GM18508 (cell line): ENCODE results near the gene MAPKAP1.

Experiments used
- ATAC-seq: cut with Tn5 transposase; IDR thresholded peaks from one replicate; pipeline ENCODE4 v1.9.1; 2021; ENCODE audit warnings: moderate number of reproducible peaks; ENCODE audit not compliant: insufficient read depth, unreplicated experiment

Gene MAPKAP1

GRCh38 chr9:125706651-125707471 is at the start of gene MAPKAP1:
TSS of gene MAPKAP1 (minus strand) at chr9:125707208. CDS start at chr9:125672574, 34,634 bp downstream.
- peak; percentile 55 for ATAC-seq

GRCh38 chr9:125756518-125756917 is 49.5 kb upstream of the MAPKAP1 start:
- ATAC-seq = no peak

GRCh38 chr9:125755340-125755739 is 48.3 kb upstream of the MAPKAP1 start:
- ATAC-seq = no peak

- ATAC-seq = no peak
These were observed 47.1 kb upstream of the MAPKAP1 start for GRCh38 chr9:125754096-125754495.

GRCh38 chr9:125752070-125752628 is 45.1 kb upstream of the MAPKAP1 start:
- no peak for ATAC-seq

GRCh38 chr9:125750627-125751011 is 43.6 kb upstream of the MAPKAP1 start:
- no peak for ATAC-seq

- no peak for ATAC-seq
These were observed 43.1 kb upstream of the MAPKAP1 start for GRCh38 chr9:125749951-125750626.

GRCh38 chr9:125749287-125749935 is 42.4 kb upstream of the MAPKAP1 start:
- ATAC-seq = no peak

GRCh38 chr9:125748446-125749099 is 41.6 kb upstream of the MAPKAP1 start:
- ATAC-seq = no peak

GRCh38 chr9:125747765-125748445 is 40.9 kb upstream of the MAPKAP1 start:
- ATAC-seq = no peak

GRCh38 chr9:125747053-125747764 is 40.2 kb upstream of the MAPKAP1 start, which contains the start of gene PBX3:
TSS of gene PBX3 (plus strand) at chr9:125747373.
- ATAC-seq = no peak

GRCh38 chr9:125746774-125747052 is 39.7 kb upstream of the MAPKAP1 start:
- no peak for ATAC-seq

- peak; percentile 58 for ATAC-seq
These were observed 39.2 kb upstream of the MAPKAP1 start for GRCh38 chr9:125746017-125746773.

- ATAC-seq = no peak
These were observed 38.6 kb upstream of the MAPKAP1 start for GRCh38 chr9:125745682-125746016.

GRCh38 chr9:125745018-125745417 is 38.0 kb upstream of the MAPKAP1 start:
- ATAC-seq = no peak

GRCh38 chr9:125744616-125745015 is 37.6 kb upstream of the MAPKAP1 start:
- no peak for ATAC-seq

GRCh38 chr9:125743682-125744428 is 36.8 kb upstream of the MAPKAP1 start:
- ATAC-seq = no peak

- no peak for ATAC-seq
These were observed 35.6 kb upstream of the MAPKAP1 start for GRCh38 chr9:125742657-125743056.
